OCI-LY7 (cell line): ENCODE measurements around the gene CTNNA3.

ENCODE experiments used
- CTCF ChIP-seq: fragments of 200-600 bp; sonication (generic); conservative IDR thresholded peaks from 2 replicates; pipeline ENCODE4 v1.5.1; 2014; ENCODE audit warnings: mild to moderate bottlenecking, antibody characterized with exemption, low read length, moderate library complexity, mixed read lengths
- EZH2phosphoT487 ChIP-seq: fragments of 200-600 bp; sonication (generic); IDR thresholded peaks from 2 replicates; pipeline ENCODE4 v1.6.1; 2018; ENCODE audit warnings: low read depth, borderline replicate concordance, mild to moderate bottlenecking, mixed run types, antibody characterized with exemption, low read length, moderate library complexity, mixed read lengths

- TF ChIP-seq CTCF (no peak), EZH2phosphoT487 (no peak)
Measured at GRCh38 chr10:66238343-66238742, 1457.7 kb downstream of the CTNNA3 start.
